Brain pericyte (primary cell): ENCODE data around the gene RAB17.

Experiments
- DNase-seq: peaks from one replicate; pipeline ENCODE4 v3.0.0-alpha.2; 2012; ENCODE audit warnings: low read depth, low spot score

Gene RAB17, protein sequence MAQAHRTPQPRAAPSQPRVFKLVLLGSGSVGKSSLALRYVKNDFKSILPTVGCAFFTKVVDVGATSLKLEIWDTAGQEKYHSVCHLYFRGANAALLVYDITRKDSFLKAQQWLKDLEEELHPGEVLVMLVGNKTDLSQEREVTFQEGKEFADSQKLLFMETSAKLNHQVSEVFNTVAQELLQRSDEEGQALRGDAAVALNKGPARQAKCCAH

DNA sequence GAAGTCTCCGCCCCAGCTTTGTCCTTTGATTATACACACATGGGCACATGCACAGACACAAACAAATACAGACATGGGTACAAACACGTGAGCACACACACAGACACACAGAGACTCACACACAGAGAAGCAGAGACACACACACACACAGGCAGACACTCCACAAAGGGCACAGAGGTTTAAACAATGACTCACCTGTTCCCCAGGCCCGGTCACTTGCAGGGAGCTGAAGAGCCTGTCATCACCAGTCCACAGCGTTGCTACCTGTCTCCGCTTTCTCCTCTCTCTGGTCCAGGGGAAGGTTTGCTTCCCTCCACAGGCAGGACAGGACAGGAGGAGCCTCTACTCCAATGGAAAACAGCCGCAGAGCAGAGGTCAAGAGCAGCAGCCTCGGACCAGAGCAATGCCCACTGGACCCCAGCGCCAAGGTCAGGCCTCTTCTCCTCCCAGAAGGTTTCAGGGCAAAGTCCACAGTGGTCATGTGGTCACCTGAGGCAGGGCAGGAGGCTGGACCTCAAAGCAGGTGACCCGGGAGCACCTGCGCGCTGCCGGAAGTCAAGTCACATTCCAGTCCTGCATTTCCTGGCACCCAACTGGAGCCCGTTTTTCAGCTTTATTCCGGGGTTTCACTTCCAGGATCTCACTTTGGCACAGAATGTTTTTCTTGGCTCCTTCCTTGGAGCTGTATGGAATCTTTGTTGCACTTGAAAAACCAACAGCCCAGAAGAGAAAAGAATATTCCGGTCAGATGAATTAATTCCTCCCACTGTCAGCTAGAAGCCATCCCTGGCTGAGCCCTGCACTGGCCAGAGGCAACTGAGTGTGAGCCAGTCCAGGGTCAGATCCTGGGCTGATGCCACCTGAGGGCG lies at the start of gene RAB17:
RAB17 (minus strand) TSS at position 463 of the 869 bp plus-strand sequence. CDS start 4,580 bp downstream, outside the sequence.
- no peak for DNase-seq

DNA sequence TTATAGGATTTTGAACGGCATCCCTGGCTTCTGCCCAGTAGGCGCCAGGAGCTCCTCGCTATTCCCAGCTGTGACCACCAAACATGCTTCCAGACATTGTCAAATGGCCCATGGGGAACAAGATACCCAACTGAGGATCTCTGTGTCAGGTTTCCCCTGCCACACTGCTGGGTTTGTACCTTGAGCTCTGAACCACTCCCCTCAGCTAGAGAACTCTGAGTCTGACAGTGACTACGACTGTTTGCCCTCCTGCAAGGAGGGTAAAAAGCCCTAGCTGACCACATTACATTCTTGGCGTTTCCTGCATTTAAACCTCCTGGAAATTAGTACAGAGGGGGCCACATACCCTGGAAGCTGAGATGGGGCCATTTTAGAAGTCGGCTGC lies 49.3 kb upstream of the RAB17 start:
- no peak for DNase-seq

DNA sequence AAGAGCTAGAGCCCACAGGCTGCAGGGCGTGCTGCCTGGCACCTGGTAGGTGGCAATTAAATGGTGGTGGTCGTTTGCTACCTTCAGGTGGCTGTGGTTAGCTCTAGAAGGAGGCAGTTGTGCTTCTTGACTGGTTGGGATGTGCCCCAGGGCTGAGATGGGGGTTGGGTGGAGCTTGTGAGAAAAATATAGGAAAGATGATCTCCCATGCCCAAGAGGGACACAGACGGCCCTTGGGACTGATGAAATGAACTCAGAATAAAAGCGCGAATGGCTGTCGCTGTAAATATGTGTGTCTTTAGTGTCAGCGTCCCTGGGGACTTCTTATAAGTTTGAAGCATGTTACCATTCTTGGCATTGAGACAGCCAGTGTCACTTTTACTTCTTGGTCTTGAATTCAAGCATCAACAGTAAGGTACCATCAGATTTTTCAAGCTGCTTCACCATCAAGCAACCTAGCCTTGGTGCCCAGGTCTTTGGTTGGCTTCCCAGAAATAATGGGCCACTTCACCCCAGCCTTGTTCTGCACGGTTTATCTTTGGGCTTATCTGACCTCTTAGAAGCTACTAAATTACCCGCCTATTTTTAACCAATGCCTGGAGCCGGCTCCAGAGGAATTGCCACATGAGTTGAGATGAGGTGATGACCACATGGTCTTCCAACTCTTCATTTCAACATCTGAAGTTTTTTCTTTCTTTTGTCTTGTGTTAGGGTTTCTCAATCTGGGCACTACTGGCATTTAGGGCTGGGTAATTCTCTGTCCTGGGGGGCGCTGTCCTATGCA lies 48.7 kb upstream of the RAB17 start:
- no peak for DNase-seq

DNA sequence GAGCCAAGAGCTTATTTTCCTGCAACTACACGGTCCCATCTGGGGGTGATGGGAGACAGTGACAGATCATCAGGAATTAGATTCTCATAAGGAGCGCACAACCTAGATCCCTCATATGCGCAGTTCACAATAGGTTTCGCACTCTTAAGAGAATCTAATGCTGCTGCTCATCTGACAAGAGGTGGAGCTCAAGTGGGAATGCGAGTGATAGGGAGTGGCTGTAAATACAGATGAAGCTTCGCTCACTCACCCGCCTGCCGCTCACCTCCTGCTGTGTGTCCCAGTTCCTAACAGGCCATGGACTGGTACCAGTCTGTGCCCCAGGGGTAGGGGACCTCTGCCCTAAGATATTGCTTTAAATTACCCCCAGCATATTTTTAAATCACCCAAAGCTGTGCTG lies 47.6 kb upstream of the RAB17 start:
- no peak for DNase-seq

DNA sequence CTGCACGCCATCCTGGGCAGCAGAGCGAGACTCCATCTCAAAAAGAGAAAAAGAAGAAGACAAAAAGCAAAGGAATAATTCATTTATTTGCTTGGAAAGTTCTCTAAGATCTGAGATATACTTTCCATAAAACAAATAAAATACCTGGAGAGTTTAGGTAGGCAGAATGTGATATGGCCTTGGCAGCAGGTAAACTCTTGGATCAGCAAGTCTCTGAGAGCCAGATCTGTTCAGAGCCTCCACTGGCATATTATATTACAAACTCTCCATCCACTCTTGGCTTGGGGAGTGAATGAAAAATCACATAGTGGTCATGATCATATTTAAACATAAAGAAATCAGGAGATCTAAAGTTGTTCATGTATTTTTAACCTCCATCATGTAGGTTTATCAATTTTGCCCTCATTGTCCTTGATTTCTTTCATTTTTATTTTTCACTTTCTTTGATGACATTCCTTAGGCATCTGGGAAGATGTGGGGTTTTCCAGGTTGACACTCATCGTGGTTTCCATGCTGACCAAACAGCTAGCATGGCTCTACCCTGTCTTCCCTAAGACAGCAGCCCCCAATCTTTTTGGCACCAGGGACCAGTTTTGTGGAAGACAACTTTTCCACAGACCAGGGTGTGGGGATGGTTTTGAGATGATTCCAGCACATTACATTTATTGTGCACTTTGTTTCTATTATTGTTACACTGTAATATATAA lies 47.0 kb upstream of the RAB17 start:
- DNase-seq = no peak

DNA sequence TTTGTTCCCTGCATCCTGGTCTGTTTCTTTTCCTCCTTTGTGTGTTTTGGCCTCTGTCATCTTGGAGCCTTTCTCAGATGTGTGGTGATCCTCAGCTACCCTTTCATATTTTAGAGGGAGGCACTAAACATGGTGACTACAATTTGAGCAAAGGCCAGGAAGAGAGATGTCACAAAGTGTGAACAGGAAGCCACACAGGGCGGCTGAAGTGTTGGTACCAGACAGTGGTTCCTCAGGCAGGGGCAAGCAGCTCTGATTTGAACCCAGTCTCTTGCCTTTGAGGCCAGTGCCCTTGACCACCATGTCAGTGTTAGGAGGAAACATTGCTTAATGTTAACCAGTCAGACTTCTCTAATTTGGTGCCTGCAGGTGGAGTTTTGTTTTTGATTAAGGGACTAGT lies 46.0 kb upstream of the RAB17 start:
- DNase-seq = no peak

DNA sequence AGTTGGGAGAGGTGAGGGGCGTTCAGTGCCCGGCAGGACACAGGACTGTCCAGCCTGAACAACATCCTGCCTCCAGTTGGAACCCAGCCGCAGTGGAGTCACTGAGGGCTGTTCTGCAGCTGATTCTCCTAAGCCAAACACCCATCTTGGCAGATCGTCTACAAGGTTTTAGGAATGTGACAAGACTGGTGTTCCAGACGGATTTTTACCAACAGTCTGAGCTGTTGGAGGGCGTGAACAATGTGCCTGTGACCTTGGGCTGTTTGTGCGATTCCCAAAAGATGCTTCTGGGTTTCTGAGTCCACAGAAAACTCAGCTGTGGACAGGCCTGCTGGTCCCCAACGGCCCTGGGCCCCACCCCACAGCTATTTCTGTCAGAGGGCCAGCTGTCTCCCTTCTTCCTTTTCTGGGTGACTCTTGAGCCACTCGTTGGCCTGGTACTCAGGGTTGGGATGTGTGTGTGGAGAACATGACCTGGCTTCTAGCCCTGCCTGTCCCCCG lies 42.6 kb upstream of the RAB17 start:
- DNase-seq = no peak

DNA sequence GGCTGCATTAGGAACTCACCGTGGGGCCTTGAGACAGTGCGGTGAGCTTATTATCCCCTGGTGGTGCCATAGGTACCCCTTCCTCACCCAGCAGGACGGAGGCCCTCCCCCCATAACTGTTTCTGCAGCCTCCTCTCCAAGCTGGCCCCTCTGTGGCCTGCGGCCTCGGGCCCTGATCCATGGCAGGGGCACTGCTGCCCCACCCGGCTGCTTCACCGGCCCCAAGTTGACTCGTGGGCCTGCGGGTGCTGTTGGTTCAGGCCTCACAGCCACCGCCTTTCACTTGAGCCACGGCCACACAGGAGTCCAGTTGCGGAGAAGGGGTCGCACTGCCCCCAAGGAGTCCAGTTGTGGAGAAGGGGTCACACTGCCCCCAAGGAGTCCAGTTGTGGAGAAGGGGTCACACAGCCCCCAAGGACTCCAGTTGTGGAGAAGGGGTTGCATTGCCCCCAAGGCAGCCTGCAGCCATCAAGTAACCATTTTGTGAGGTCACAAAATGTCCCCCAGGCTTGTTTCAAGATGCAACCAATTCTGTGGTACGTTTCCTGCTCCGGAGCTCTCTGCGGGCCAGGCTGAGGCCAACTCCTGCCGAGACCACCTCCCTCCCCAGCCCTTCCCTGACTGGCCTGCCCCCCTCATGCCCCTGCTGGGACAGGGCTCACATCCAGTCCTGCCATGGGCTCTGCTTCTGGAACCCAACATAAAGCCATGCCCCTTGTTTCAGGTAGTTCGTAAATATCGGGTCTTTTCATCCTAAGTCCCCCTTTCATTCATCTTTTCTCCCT lies 41.5 kb upstream of the RAB17 start:
- DNase-seq = no peak

DNA sequence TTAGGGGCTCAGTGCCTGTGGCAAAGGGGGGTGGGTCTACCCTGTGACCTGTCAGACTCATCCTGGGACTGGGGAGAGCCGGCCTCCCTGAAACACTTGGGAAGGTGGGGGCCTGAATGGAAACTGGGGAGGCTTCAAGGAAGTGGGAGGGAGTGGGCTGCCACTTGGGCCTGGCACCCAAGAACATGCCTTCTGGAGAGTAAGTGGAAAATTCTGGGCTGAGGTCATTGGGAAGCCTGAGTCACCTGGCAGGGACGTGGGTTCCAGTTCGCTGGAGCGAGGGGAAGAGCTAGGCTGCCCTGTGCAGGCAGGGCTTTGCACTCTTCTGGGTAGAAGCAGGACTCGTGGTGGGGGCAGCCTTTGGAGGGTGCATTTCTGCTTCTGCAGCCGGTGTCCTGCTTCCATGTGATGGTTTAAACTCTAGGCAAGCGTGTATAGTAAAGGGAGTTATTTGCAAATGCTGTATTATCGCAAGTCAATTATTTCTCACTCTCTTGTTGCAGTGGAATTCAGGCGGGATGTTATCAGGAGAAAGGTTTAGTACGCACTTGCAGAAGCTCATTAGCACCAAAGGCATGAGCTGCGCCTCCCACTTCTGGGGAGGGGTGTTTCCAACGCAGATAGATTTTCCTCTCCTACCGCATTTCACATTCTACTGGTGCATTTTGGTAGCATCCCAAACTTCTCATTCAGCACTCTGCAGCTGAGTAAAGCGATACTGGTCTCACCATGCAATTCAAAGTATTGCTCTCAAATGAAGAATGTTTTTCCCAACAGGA lies 40.7 kb upstream of the RAB17 start:
- DNase-seq = no peak

DNA sequence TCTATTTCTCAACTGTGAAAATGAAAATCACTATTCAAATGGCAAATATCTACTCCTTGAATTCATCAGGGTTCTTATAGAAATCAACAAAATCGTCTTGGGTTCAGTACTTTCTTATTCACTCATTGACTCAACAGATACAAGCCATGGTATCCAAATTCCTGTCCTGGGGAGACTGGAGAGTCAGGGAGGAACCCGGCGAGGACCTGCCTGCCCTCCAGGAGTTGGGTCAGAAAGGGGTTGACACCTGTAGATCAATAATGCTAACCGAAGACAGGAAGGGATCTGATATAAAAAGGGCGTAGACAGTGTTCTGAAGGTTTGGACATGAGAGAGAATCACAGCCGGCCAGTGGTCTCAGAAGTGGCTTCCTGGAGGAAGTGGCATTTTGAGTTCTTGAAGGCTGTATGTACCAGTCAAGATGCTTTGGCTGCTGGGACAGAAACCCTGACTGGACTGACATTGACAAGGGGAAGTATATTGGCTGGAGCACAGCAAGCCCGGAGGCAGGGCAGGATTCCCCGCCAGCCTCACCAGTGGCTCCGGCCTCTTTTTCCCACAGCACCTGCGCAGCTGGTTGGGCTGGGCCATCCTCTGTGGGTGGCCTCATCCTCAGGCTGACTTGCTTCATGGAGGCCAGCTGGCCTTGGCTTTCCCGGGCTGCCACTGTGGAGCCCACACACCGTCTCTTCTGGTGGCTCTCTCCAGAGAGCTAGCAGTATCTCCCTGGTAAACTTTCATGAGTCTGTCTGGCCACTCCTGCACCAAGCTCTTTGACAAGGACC lies 39.9 kb upstream of the RAB17 start:
- no peak for DNase-seq

DNA sequence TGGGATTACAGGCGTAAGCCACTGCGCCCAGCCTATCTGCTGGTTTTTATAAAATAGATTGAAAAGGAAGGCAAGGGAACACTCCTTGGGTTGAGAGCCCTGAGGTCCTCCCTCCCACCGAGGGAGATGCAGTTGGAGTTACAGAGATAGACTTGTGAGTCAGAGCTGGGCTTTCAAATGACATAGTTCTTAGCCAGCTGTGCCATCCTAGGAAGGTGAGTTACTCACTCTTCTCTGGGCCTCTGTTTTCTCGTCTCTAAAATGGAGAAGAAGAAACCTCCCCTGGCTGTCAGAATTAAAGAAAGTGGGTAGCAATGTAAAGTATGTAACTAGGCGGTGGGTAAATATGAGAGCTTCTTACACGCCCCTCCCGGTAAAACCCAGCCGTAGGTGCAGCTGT lies 39.2 kb upstream of the RAB17 start:
- DNase-seq = no peak

DNA sequence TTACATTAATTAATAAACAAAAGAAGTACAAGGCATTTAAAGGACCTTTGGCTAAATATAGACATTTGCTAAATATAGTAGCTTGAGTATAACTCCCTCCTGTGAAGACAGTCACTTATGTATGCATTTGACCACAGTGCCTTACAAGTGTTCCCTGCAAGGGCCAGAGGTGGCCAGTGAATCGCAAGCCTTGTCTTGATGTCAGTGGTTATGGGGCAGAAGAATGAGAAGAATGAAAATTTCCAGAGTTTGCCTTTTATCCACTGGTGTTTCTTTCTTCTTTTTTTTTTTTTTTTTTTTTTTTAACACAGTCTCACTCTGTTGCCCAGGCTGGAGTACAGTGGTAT lies 38.6 kb upstream of the RAB17 start:
- DNase-seq = no peak

DNA sequence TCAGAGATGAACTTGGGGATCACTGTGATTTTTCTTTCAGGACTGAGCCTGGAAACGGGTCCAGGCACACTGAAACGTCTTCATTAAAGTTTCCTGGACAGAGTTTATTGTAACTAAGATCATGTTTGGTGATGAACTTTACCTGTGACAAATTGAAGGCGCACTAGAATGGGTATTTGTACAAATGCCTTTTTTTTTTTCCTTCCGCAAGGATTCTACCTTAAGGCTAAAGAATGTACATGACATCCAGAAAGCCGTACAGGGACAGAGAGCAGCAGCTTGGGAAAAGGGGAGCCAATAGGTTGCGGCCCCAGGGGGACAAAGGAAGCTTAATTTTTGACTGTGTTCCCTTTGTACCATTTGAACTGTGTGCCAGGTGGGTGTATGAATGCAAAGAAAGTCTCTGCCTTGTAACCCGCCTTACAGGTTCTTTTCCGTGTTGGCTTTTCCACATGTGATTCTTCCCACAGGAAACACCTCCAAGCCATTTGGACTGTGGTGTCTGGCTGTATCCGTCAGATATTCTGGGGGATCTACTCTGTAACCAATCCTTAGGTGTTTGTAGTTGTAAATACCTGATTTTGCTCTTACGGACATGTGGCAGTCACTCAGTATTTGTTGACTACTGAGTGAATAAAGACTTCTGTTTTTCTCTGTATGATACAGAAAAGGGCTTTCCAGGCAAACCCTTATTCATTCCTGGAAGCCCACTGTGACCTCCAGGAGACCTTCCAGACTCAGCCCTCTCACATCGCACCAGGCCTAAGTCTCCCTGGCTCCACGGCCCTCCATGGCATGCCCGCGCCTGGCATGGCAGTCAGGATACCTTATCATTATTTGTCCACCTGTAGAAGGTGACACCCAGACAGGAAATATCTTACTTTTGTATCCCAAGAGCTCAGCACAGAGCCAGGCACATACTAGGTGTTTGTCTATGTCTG lies 38.0 kb upstream of the RAB17 start:
- DNase-seq = no peak

DNA sequence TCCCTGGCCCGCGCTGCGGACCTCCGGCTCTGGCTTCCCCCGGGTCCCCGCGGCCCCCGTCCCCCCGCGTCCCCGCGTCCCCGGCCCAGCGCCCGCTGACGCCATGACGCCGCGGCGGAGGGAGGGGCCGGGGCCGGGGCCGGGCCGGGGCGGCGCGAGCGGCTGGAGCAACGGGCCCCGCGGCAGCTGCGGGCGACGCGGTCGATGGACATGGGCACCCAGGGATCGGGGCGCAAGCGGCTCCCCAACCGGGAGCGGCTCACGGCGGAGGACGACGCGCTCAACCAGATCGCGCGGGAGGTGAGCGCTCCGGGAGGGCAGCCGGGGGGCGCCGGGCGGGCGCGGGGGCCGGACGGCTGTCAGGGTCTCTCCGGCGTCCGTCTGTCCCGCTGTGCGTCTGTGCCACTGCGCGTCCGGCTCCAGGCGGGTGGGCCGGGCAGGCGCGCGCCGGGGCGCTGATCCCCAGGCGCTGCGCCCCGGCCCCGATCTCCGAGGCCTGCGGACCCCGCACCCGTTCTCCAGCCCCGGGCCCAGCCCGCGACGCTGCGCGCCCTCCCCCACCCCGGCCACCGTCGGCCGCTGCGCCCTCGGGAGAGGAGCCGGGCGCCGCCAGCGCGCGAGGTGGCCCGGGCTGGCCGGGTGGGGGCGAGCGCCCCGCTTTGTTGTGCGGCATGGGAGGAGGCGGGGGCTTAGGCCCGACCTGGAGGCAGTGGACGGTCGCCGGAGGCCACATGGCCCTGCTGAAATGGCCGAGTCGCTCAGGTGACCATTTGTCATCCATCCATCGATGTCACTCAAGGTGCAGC lies 37.1 kb upstream of the RAB17 start, which contains the start of gene LRRFIP1:
LRRFIP1 (plus strand) TSS at position 147 of the 806 bp plus-strand sequence; CDS start at position 205, 58 bp downstream.
- DNase-seq = no peak

DNA sequence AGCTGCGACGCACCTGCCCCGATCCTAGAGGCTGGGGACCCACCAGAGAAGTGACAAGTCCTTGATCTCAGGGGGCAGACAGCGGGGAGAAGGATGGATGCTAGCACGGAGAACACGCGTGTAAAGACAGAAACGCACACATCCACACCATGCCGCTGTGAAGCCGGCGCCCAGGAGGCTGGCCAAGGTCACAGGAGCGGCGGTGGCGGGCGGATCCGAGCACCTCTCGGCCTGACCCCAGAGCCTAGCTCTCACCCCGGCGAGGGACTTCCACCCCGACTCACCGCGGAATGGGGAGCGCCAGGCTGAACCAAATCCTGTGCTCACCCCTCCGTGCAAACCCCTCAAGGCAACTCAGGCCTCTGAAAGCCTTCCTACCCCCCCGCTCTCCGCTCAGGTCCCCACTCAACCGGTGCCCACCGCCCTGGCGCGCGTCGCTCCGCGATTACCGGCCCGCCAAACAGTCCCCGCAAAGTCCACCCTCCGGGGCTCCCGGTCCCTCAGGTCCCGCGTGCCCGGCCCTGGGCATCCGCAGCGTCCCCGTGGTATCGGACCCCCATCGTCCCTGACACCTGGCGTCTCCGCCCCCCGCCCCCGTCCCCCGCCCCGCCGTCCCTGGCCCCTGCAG lies 36.4 kb upstream of the RAB17 start:
- no peak for DNase-seq

DNA sequence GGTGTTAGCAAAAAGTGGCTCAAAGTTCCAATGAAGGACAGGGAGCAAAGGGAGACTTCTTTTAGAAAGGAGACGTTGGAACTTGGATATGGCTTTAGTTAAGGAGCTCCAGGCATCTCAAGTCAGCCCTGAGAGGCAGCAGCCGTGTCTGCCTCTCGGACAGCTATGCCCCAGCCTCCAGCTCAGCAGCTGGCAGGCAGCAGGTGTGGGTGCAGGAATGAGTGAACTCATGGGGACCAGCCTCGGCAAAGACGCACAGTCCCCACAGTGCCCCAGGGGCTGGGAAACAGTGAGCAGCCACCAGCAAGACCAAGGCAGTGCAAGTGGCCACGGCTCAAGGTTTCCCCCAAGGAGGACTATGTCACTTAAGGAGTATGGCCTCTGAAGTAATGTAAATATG lies 35.2 kb upstream of the RAB17 start:
- DNase-seq = no peak

DNA sequence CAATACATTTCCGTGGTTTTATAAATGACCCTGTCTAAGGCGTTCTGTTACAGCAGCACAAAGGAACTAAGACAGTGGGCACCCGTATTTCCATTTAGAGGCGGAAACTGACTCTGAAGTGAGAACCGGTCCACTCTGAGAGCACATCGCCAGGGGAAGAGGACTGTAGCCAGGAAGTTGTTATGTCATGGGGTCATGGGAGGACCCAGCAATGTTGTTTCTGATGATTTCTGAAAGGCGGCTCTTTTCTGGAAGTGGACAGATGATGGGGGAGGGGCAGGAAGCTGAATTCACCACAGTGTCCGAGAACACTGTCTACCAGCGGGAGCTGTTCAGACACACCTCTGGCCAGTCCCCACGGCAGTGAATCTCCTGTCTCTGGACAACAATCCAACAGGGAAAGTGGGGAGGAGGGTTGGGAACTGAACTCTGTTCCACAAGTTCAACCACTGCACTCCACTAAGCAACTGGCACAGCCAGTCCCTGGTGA lies 34.7 kb upstream of the RAB17 start:
- no peak for DNase-seq
